K562 (cell line): ENCODE data around the gene SUB1. TPM values are rescaled to one million over a fixed set of nuclear protein-coding genes. Genes with fewer than 3 reads are reported as not detected.

ENCODE experiments used
- ADNP ChIP-seq: fragments of 200-800 bp; sonication (Bioruptor generic); IDR thresholded peaks from 2 replicates; pipeline ENCODE4 v1.6.1; 2016; ENCODE audit warnings: missing genetic modification characterization, missing compliant biosample characterization
- CBX5 ChIP-seq: IDR thresholded peaks from 2 replicates; pipeline ENCODE4 v1.6.1; 2014; ENCODE audit warnings: low read depth, borderline replicate concordance
- NFRKB ChIP-seq: fragments of 450-650 bp; IDR thresholded peaks from 2 replicates; pipeline ENCODE4 v1.6.1; 2016; ENCODE audit warnings: low read depth
- PHB2 ChIP-seq: fragments of 450-650 bp; IDR thresholded peaks from 2 replicates; pipeline ENCODE4 v1.6.1; 2017; ENCODE audit warnings: low read depth
- POLR2B ChIP-seq: fragments of 450-650 bp; IDR thresholded peaks from 2 replicates; pipeline ENCODE4 v1.6.1; 2018; ENCODE audit warnings: low read depth; ENCODE audit not compliant: partially characterized antibody
- PTBP1 ChIP-seq: fragments of 200-400 bp; formaldehyde crosslinking; IDR thresholded peaks from 2 replicates; pipeline ENCODE4 v1.6.1; 2017; ENCODE audit warnings: low read depth, low read length
- RFX7 ChIP-seq: fragments of 250-450 bp; sonication (Bioruptor Pico); IDR thresholded peaks from 2 replicates; pipeline ENCODE4 v1.5.1; 2021; ENCODE audit warnings: mild to moderate bottlenecking
- ZNF408 ChIP-seq: fragments of 250-450 bp; sonication (Bioruptor Pico); IDR thresholded peaks from 2 replicates; pipeline ENCODE4 v1.4.0; 2020; ENCODE audit warnings: low read depth, mild to moderate bottlenecking, moderate library complexity
- polyA plus RNA-seq, 8 experiments: library from polyadenylated mRNA; depleted of rRNA in 4 of 8; stranded (reverse) in 5 of 8; unstranded in 3 of 8; fragments of >200 nt; fragmentation: Nextera tagmentation in 2 of 8; fragmentation: Illumina TruSeq in 1 of 8; extraction: Ambion mirVana in 2 of 8; extraction: Trizol in 1 of 8; gene quantifications; 2 replicates each; pipeline versions ENCODE4 v1.2.1 to v1.2.3, GENCODE V29; 2011 to 2014; ENCODE audit warnings: inconsistent platforms in 1 of 8, missing spikeins in 1 of 8
- total RNA-seq, 7 experiments: library from RNA; depleted of rRNA in 6 of 7; stranded (reverse); fragments of >200 nt in 6 of 7; fragmentation: Illumina TruSeq in 2 of 7; extraction: Trizol in 2 of 7; gene quantifications; 2 replicates each; pipeline versions ENCODE4 v1.2.1 to v1.2.3, GENCODE V29; 2011 to 2021; ENCODE audit warnings: low replicate concordance in 1 of 7
- TF ChIP-seq, protein P1 (sequence below): sonication (generic); formaldehyde crosslinking; IDR thresholded peaks from 2 replicates; pipeline ENCODE4 v1.8.1; 2023; ENCODE audit warnings: mild to moderate bottlenecking, missing genetic modification reagents
- TF ChIP-seq, protein P2 (sequence below): fragments of 450-650 bp; formaldehyde crosslinking; IDR thresholded peaks from 2 replicates; pipeline ENCODE4 v1.4.0; 2020; ENCODE audit warnings: mild to moderate bottlenecking, mixed read lengths
- TF ChIP-seq, protein P3 (sequence below): fragments of 250-450 bp; sonication (Bioruptor Pico); IDR thresholded peaks from 2 replicates; pipeline ENCODE4 v1.5.0; 2021; ENCODE audit warnings: mild to moderate bottlenecking, moderate library complexity

SUB1 gene
- total and polyA plus RNA-seq, 9 of the 15 experiments (the other 6 are each of a cell fraction or from before 2014, with no cell fraction given): 336 to 1,031 (median 700) TPM

DNA sequence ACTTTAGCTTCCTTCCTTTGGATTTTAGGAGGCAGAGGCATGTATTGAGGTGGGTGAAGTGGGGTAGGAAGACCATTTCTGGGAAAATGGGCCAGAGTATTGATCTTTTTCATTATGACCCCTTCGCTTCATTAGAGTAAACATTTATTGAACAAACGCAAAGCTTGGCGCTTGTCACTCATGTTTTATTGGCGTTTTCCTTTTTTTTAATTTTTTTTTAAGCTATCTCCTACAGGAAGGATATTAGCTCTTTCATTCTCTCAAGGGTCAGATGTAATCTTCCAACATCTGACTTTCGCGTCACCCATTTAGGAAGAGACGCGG, 273 bp upstream of the SUB1 start (continued):
- TF ChIP-seq PHB2 (no peak), ZNF408 (CRISPR knock-in tag) (no peak), CBX5 (peak; percentile 78; the same call in 1 of the 2 replicates), ADNP (tag) (no peak), RFX7 (CRISPR knock-in tag) (no peak), PTBP1 (no peak), NFRKB (no peak), POLR2B (no peak)
- TF ChIP-seq, protein P1, sequence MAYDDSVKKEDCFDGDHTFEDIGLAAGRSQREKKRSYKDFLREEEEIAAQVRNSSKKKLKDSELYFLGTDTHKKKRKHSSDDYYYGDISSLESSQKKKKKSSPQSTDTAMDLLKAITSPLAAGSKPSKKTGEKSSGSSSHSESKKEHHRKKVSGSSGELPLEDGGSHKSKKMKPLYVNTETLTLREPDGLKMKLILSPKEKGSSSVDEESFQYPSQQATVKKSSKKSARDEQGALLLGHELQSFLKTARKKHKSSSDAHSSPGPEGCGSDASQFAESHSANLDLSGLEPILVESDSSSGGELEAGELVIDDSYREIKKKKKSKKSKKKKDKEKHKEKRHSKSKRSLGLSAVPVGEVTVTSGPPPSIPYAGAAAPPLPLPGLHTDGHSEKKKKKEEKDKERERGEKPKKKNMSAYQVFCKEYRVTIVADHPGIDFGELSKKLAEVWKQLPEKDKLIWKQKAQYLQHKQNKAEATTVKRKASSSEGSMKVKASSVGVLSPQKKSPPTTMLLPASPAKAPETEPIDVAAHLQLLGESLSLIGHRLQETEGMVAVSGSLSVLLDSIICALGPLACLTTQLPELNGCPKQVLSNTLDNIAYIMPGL (CRISPR knock-in tag): no peak
- TF ChIP-seq, protein P2, sequence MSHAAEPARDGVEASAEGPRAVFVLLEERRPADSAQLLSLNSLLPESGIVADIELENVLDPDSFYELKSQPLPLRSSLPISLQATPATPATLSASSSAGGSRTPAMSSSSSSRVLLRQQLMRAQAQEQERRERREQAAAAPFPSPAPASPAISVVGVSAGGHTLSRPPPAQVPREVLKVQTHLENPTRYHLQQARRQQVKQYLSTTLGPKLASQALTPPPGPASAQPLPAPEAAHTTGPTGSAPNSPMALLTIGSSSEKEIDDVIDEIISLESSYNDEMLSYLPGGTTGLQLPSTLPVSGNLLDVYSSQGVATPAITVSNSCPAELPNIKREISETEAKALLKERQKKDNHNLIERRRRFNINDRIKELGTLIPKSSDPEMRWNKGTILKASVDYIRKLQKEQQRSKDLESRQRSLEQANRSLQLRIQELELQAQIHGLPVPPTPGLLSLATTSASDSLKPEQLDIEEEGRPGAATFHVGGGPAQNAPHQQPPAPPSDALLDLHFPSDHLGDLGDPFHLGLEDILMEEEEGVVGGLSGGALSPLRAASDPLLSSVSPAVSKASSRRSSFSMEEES (CRISPR knock-in tag): no peak
- TF ChIP-seq, protein P3, sequence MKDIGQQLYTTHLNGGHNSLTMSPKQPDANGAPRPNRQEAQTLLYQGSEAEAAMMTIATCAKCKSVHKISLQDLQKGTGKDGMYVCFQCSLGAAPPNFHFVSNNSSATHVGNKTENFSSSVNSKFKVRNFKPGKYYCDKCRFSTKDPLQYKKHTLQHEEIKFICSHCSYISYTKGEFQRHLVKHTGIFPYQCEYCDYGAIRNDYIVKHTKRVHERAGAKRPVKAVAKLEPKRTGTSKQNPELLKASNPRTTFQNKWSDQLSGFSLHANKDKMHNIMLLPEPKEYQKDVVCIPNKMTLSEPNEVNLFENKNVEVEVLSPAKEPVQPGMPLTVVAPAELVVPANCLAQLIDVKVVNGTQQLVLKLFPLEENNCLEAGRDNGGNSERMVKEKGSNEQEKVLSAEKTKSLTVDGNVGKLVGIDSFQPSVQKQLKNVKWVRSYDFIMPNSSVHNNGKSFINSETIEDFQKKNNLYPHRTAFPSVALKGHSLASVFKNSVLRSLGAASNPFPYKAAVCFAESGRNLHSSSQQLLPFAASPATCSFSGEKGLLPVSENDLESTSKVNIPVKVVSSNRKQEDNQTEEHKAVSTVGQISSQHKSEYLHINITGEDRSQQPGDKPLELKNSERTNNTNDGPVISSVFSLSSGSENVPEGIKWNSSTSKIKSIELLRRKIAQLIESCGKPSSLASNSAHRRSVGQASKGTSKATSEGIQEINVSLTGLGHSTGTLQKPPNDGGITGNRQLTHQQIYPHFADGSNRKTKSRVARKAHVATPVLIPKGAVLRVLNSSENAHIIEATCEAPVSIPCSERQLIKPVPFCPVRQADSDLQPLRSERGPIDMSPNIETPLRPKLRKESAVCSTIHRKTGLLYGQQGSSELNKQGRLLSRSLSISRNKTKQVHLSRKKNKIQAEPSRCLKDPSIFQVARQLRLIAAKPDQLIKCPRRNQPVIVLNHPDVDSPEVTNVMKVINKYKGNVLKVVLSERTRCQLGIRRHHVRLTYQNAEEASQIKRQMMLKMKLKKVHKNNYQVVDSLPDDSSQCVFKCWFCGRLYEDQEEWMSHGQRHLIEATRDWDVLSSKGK (CRISPR knock-in tag): no peak
